HCT116 (cell line): ENCODE results near the gene GRAMD4.

Experiments used
- ATF3 ChIP-seq: IDR thresholded peaks from 2 replicates; pipeline ENCODE4 v1.6.1; 2012
- CTCF ChIP-seq, 3 experiments: fragments of 200-600 bp in 1 of 3; sonication (generic) in 1 of 3; IDR thresholded peaks in 2 of 3; conservative IDR thresholded peaks in 1 of 3; 2 replicates each; pipeline ENCODE4 v1.5.1; 2012 to 2017; ENCODE audit warnings: low read depth in 2 of 3, low read length in 2 of 3, antibody characterized with exemption in 1 of 3, borderline replicate concordance in 1 of 3, control low read depth in 1 of 3, mild to moderate bottlenecking in 1 of 3, mixed read lengths in 1 of 3, mixed run types in 1 of 3, moderate library complexity in 1 of 3; ENCODE audit not compliant: insufficient read depth in 1 of 3
- ZNF274 ChIP-seq: fragments of 200-500 bp; sonication (Bioruptor generic); IDR thresholded peaks from 2 replicates; pipeline ENCODE4 v1.6.1; 2014; ENCODE audit warnings: mild to moderate bottlenecking, low read depth, low read length, inconsistent platforms

- TF ChIP-seq ATF3 (no peak), CTCF (IDR thresholded peaks at IDR 0.05 in 2 of 3, conservative IDR thresholded peaks at IDR 0.05 in 1 of 3; ENCODE audit: borderline replicate concordance in 1 of 3, insufficient read depth in 1 of 3, low read depth in 2 of 3, low read length in 2 of 3) (no peak), ZNF274 (no peak)
Measured at GRCh38 chr22:46675479-46675878, 55.3 kb downstream of the GRAMD4 start.
